Gastroesophageal sphincter (tissue), 3 donors: ENCODE data around the gene NRXN2.

Experiments
- CTCF ChIP-seq, 4 experiments: fragments of 200-600 bp in 2 of 4; fragments of 450-650 bp in 2 of 4; sonication (generic) in 1 of 4; IDR thresholded peaks; one replicate each; pipeline ENCODE4 v1.5.1; 2017 to 2019; ENCODE audit warnings: antibody characterized with exemption in 4 of 4, mild to moderate bottlenecking in 2 of 4, moderate library complexity in 2 of 4
- POLR2A ChIP-seq, 2 donors: fragments of 450-650 bp; IDR thresholded peaks; one replicate each; pipeline ENCODE4 v1.6.1; 2017; ENCODE audit warnings: antibody characterized with exemption in 2 of 2, mild to moderate bottlenecking in 2 of 2, moderate library complexity in 1 of 2

- TF ChIP-seq POLR2A (IDR thresholded peaks at IDR 0.05) (no peak), CTCF (IDR thresholded peaks at IDR 0.05) (no peak)
These were observed 18.5 kb upstream of the NRXN2 start for GRCh38 chr11:64741375-64742086.
